ENCODE results near the gene COX6B2. TPM values are rescaled to one million over a fixed set of nuclear protein-coding genes. Genes with fewer than 3 reads are reported as not detected.

COX6B2 gene
- total RNA-seq, 1 donor from 2014 or later, result 0.50 TPM

DNA sequence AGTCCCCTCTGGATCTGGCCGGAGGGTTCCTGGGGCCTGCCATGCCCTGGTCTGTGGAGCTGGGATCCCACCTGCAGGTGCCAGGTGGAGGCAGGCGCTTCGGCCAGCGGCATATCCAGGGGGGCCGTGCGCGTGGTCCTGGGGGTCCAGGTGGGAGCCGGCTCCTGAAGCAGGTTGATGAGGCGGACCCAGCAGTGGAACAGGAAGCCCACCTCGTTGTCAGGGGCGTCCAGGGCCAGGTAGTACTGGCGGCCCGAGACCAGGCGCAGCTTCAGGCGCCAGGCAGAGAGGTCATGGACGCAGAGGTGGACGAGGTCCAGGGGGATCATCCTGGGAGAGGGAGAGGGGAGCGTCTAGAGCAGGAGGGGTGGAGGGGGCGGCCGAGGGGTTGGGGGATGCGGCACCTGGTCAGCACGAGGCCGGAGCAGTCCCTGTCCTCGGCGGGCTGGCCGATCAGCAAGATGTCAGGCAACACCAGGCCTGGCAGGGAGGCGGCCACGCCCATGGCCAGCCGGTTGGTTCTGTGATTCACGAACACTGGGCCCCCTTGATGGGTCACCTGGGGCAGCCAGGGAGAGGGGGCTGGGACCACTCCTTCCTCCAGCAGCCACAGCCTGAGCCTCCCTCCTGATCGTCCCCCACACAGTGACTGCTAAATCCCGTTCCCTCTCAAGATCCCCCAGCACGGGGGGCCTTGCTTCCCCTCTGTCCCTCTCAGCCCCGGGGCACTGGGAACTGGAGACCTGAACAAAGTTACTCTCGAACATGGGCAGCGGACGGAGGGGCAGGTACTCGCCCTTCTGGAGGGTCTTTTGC is 7.9 kb upstream of the COX6B2 start:
- no peak overlapping the region for H2AFZ ChIP-seq (ENCODE audit: low read depth, low read length)

GRCh38 chr19:55360902-55361301 is 6.4 kb upstream of the COX6B2 start:
- DNase-seq (ENCODE audit: low read depth) (no peak), FAIRE-seq (no peak)
- Mint-ChIP-seq H3K4me1 (ENCODE audit: low read depth, unreplicated experiment) (peaks cover 3% of the 10 kb centered on the region), H3K4me3 (ENCODE audit: unreplicated experiment) (no peak overlapping the region), H3K27ac (ENCODE audit: unreplicated experiment) (no peak overlapping the region), H3K27me3 (ENCODE audit: low read depth, unreplicated experiment) (peaks cover 24% of the 10 kb centered on the region), H3K9me3 (ENCODE audit: unreplicated experiment) (peaks cover 3% of the 10 kb centered on the region), H3K36me3 (ENCODE audit: low read depth, unreplicated experiment) (peaks cover 4% of the 10 kb centered on the region)
- Histone ChIP-seq H3K4me2 (ENCODE audit: low read length) (no peak overlapping the region), H2AFZ (ENCODE audit: low read depth, low read length) (no peak overlapping the region), H3K36me3 (ENCODE audit: insufficient read depth, low read length) (peaks cover 3% of the 10 kb centered on the region), H4K20me1 (ENCODE audit: insufficient read depth, low read length) (peaks cover 13% of the 10 kb centered on the region), H3K4me3 (ENCODE audit: insufficient read depth, low read depth, low read length) (no peak overlapping the region), H3K9me3 (ENCODE audit: insufficient read depth, low read depth, low read length) (no peaks in the 10 kb centered on the region), H3K79me2 (ENCODE audit: insufficient read depth, low read length) (no peaks in the 10 kb centered on the region), H3K9ac (ENCODE audit: low read length) (no peak overlapping the region), H3K27ac (ENCODE audit: low read depth, low read length) (no peak overlapping the region), H3K4me1 (ENCODE audit: insufficient read depth, low read length) (no peaks in the 10 kb centered on the region), H3K27me3 (ENCODE audit: insufficient read depth, low read length) (peaks cover 2% of the 10 kb centered on the region)
- TF ChIP-seq CTCF (IDR thresholded peaks at IDR 0.05; ENCODE audit: insufficient read depth, low read depth, low read length), result no peak
- TF ChIP-seq EZH2 (IDR thresholded peaks at IDR 0.05; ENCODE audit: insufficient read depth, low read length), result no peak

More for the DNA sequence above, 7.9 kb upstream of the COX6B2 start:
- Mint-ChIP-seq H3K27me3 (ENCODE audit: low read depth, unreplicated experiment) (peaks cover 15% of the 10 kb centered on the region), H3K4me1 (ENCODE audit: low read depth, unreplicated experiment) (peaks cover 11% of the 10 kb centered on the region), H3K27ac (ENCODE audit: unreplicated experiment) (no peak overlapping the region), H3K4me3 (ENCODE audit: unreplicated experiment) (no peak overlapping the region), H3K9me3 (ENCODE audit: unreplicated experiment) (no peaks in the 10 kb centered on the region), H3K36me3 (ENCODE audit: low read depth, unreplicated experiment) (peaks cover 10% of the 10 kb centered on the region)
- H4K20me1 ChIP-seq (ENCODE audit: insufficient read depth, low read length), result peaks cover 22% of the 10 kb centered on the region
- no peak overlapping the region for H3K27ac ChIP-seq (ENCODE audit: low read depth, low read length)
- FAIRE-seq, result no peak
- no peaks in the 10 kb centered on the region for H3K9me3 ChIP-seq (ENCODE audit: insufficient read depth, low read depth, low read length)
- no peak overlapping the region for H3K9ac ChIP-seq (ENCODE audit: low read length)
- peaks cover 6% of the 10 kb centered on the region for H3K79me2 ChIP-seq (ENCODE audit: insufficient read depth, low read length)
- H3K36me3 ChIP-seq (ENCODE audit: insufficient read depth, low read length), result peaks cover 11% of the 10 kb centered on the region
- H3K27me3 ChIP-seq (ENCODE audit: insufficient read depth, low read length), result no peaks in the 10 kb centered on the region
- TF ChIP-seq CTCF (IDR thresholded peaks at IDR 0.05; ENCODE audit: insufficient read depth, low read depth, low read length) (no peak), EZH2 (IDR thresholded peaks at IDR 0.05; ENCODE audit: insufficient read depth, low read length) (no peak)
- H3K4me1 ChIP-seq (ENCODE audit: insufficient read depth, low read length), result no peaks in the 10 kb centered on the region
- no peak overlapping the region for H3K4me2 ChIP-seq (ENCODE audit: low read length)
- no peak overlapping the region for H3K4me3 ChIP-seq (ENCODE audit: insufficient read depth, low read depth, low read length)
- no peak for DNase-seq (ENCODE audit: low read depth)

All from astrocyte (in vitro differentiated cells and primary cell).